Neural progenitor cell (in vitro differentiated cells): ENCODE results near the gene EHD4. TPM values are rescaled to one million over a fixed set of nuclear protein-coding genes. Genes with fewer than 3 reads are reported as not detected.

Experiments used
- DNase-seq: peaks from one replicate; pipeline ENCODE4 v3.0.0-alpha.2; 2016; ENCODE audit warnings: low spot score
- H2AFZ ChIP-seq: fragments of 200-600 bp; sonication (generic); replicated peaks from 2 replicates; pipeline ENCODE4 v1.6.1; 2016; ENCODE audit warnings: antibody characterized with exemption
- H3F3A ChIP-seq: fragments of 200-600 bp; sonication (generic); 2 replicates; pipeline ENCODE4 v1.6.1; 2016; ENCODE audit warnings: antibody characterized with exemption, low read depth
- H3K27ac ChIP-seq: fragments of 200-600 bp; sonication (generic); 2 replicates; pipeline ENCODE4 v1.5.1; 2016; ENCODE audit warnings: mild to moderate bottlenecking
- H3K27me3 ChIP-seq: fragments of 200-600 bp; sonication (generic); 2 replicates; pipeline ENCODE4 v1.6.1; 2016; ENCODE audit warnings: mild to moderate bottlenecking, moderate library complexity
- H3K36me3 ChIP-seq: fragments of 200-600 bp; sonication (generic); 2 replicates; pipeline ENCODE4 v1.5.1; 2016
- H3K4me1 ChIP-seq: fragments of 200-600 bp; sonication (generic); 2 replicates; pipeline ENCODE4 v1.6.1; 2016; ENCODE audit warnings: mixed run types
- H3K4me2 ChIP-seq: fragments of 200-600 bp; sonication (generic); 2 replicates; pipeline ENCODE4 v1.6.1; 2016
- H3K4me3 ChIP-seq: fragments of 200-600 bp; sonication (generic); 2 replicates; pipeline ENCODE4 v1.5.1; 2016
- H3K79me2 ChIP-seq: fragments of 200-600 bp; sonication (generic); 2 replicates; pipeline ENCODE4 v1.6.1; 2016; ENCODE audit warnings: low read depth
- H3K9ac ChIP-seq: fragments of 200-600 bp; sonication (generic); 2 replicates; pipeline ENCODE4 v1.6.1; 2016
- H3K9me3 ChIP-seq: fragments of 200-600 bp; sonication (generic); 2 replicates; pipeline ENCODE4 v1.5.1; 2016; ENCODE audit warnings: low read depth
- H4K20me1 ChIP-seq: fragments of 200-600 bp; sonication (generic); 2 replicates; pipeline ENCODE4 v1.6.1; 2016; ENCODE audit warnings: low read depth
- H3K27ac Mint-ChIP-seq: 3 replicates; pipeline ENCODE4 v1.8.0; 2021; ENCODE audit warnings: mixed read lengths
- H3K27me3 Mint-ChIP-seq: 2 replicates; pipeline ENCODE4 v1.8.0; 2022; ENCODE audit warnings: low read depth, mild to moderate bottlenecking, inconsistent platforms, moderate library complexity, mixed read lengths; ENCODE audit not compliant: insufficient read depth
- H3K36me3 Mint-ChIP-seq: 3 replicates; pipeline ENCODE4 v1.8.0; 2021; ENCODE audit warnings: mixed read lengths
- H3K4me1 Mint-ChIP-seq: 3 replicates; pipeline ENCODE4 v1.8.0; 2021; ENCODE audit warnings: mixed read lengths
- H3K4me3 Mint-ChIP-seq: 3 replicates; pipeline ENCODE4 v1.8.0; 2021; ENCODE audit warnings: mild to moderate bottlenecking, moderate library complexity, mixed read lengths
- H3K9me3 Mint-ChIP-seq: 3 replicates; pipeline ENCODE4 v1.8.0; 2020; ENCODE audit warnings: mixed read lengths
- EZH2 ChIP-seq: fragments of 200-600 bp; sonication (generic); IDR thresholded peaks from 2 replicates; pipeline ENCODE4 v1.6.1; 2017; ENCODE audit warnings: antibody characterized with exemption, mild to moderate bottlenecking, moderate library complexity
- EZH2phosphoT487 ChIP-seq: fragments of 200-600 bp; sonication (generic); IDR thresholded peaks from 2 replicates; pipeline ENCODE4 v1.6.1; 2017; ENCODE audit warnings: antibody characterized with exemption
- total RNA-seq: library from RNA; depleted of rRNA; stranded (reverse); fragments of >200 nt; gene quantifications from 2 replicates; pipeline ENCODE4 v1.2.3, GENCODE V29; 2015; ENCODE audit warnings: low replicate concordance
- TF ChIP-seq, protein P1 (sequence below): fragments of 200-600 bp; sonication (generic); IDR thresholded peaks from 2 replicates; pipeline ENCODE4 v1.5.1; 2017; ENCODE audit warnings: antibody characterized with exemption, mild to moderate bottlenecking

The EHD4 gene
- total RNA-seq, 1 donor from 2014 or later: 6.9 TPM

DNA sequence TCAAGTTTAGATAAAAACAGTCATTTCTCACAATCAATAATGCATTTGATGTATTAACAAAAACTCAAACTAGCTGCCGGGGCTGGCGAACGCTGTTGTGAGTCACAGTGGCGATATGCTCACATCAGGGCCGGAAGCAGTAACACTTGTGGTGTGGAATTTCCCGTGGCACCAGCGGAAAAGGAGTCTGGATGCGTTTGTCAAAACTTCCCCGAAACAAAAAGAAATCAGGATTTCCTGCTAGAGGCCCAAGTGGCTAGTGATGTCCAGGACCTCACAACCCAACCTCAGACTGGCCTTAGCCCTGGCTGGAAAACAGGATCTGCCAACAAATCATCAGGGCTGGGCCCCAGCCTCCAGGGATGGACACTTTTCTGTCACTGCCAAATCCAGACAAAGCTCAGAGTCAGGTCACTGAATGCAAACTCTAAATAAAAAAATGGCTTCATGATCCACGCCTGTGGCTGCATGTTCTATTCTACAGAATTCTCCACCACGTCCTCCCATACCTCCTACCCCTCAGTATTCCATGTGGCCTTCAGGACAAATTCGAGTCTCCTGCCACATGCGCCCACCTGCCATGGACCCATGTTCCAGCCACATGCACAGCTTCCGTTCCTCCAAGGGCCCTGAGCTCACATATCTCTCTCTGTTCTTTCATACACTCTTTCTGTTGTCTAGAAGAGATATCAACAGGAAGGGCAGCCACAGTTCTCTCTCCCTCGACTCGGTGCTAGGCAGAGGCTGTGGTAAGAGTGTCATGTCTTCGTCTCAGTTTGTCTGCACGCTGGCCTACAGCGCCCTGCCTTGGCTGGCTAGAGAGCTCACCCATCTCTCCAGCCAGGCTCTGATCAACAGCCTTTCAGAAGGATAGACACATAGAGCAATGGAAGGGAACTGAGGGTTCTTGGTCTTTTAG is 35.4 kb downstream of the EHD4 start:
- Histone ChIP-seq H3K9me3 (no peaks in the 10 kb centered on the region), H3K79me2 (no peaks in the 10 kb centered on the region), H3K9ac (no peak overlapping the region), H3K36me3 (no peaks in the 10 kb centered on the region), H2AFZ (no peak overlapping the region), H3K4me1 (peaks cover 51% of the 10 kb centered on the region), H3K4me2 (no peak overlapping the region), H3K27me3 (no peaks in the 10 kb centered on the region), H3K27ac (no peak overlapping the region), H4K20me1 (no peaks in the 10 kb centered on the region), H3F3A (peaks cover 15% of the 10 kb centered on the region), H3K4me3 (no peak overlapping the region)
- TF ChIP-seq EZH2phosphoT487: no peak
- no peak for TF ChIP-seq EZH2
- TF ChIP-seq, protein P1, sequence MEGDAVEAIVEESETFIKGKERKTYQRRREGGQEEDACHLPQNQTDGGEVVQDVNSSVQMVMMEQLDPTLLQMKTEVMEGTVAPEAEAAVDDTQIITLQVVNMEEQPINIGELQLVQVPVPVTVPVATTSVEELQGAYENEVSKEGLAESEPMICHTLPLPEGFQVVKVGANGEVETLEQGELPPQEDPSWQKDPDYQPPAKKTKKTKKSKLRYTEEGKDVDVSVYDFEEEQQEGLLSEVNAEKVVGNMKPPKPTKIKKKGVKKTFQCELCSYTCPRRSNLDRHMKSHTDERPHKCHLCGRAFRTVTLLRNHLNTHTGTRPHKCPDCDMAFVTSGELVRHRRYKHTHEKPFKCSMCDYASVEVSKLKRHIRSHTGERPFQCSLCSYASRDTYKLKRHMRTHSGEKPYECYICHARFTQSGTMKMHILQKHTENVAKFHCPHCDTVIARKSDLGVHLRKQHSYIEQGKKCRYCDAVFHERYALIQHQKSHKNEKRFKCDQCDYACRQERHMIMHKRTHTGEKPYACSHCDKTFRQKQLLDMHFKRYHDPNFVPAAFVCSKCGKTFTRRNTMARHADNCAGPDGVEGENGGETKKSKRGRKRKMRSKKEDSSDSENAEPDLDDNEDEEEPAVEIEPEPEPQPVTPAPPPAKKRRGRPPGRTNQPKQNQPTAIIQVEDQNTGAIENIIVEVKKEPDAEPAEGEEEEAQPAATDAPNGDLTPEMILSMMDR: no peak
- H3K36me3 Mint-ChIP-seq: peaks cover 2% of the 10 kb centered on the region
- H3K4me3 Mint-ChIP-seq: no peak overlapping the region
- peaks cover 2% of the 10 kb centered on the region for H3K27me3 Mint-ChIP-seq
- no peak for DNase-seq
- no peaks in the 10 kb centered on the region for H3K9me3 Mint-ChIP-seq
- peaks cover 32% of the 10 kb centered on the region for H3K4me1 Mint-ChIP-seq
- H3K27ac Mint-ChIP-seq: no peak overlapping the region

GRCh38 chr15:41936155-41936554 is 36.2 kb downstream of the EHD4 start:
- no peaks in the 10 kb centered on the region for H3K79me2 ChIP-seq
- no peaks in the 10 kb centered on the region for H4K20me1 ChIP-seq
- no peak overlapping the region for H3K4me2 ChIP-seq
- TF ChIP-seq EZH2 (no peak), EZH2phosphoT487 (no peak)
- TF ChIP-seq, protein P1: no peak
- H3K4me1 ChIP-seq: peaks cover 45% of the 10 kb centered on the region
- Mint-ChIP-seq H3K27ac (no peak overlapping the region), H3K36me3 (peaks cover 2% of the 10 kb centered on the region), H3K4me1 (peaks cover 29% of the 10 kb centered on the region), H3K9me3 (no peaks in the 10 kb centered on the region), H3K4me3 (no peak overlapping the region), H3K27me3 (peaks cover 2% of the 10 kb centered on the region)
- no peaks in the 10 kb centered on the region for H3K36me3 ChIP-seq
- no peak overlapping the region for H2AFZ ChIP-seq
- DNase-seq: no peak
- no peak overlapping the region for H3K9ac ChIP-seq
- no peak overlapping the region for H3K27ac ChIP-seq
- H3F3A ChIP-seq: peaks cover 7% of the 10 kb centered on the region
- H3K9me3 ChIP-seq: no peaks in the 10 kb centered on the region
- no peaks in the 10 kb centered on the region for H3K27me3 ChIP-seq
- no peak overlapping the region for H3K4me3 ChIP-seq

DNA sequence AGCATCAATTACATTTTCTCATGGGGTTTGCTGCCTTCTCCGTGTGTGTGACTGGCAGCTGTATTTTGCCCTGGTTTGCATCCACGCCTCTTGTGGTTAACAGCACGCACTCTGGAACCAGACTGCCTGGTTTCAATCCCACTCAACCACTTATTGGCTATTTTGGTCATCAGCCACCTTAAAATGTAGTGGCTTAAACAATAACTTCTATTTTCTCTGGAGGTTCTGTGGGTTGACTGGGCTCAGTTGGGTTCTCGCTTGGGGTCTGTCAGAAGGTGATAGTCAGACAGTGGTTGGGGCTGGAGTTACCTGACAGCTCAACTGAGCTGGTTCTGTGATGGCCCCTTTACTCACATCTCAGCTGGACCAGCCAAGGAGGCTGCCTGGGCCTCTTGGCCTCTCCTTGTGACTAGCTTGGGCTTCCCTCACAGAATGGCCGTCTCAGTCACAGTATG is 36.8 kb downstream of the EHD4 start:
- Mint-ChIP-seq H3K4me3 (no peak overlapping the region), H3K27ac (no peak overlapping the region), H3K36me3 (peaks cover 2% of the 10 kb centered on the region), H3K27me3 (peaks cover 2% of the 10 kb centered on the region), H3K4me1 (peaks cover 25% of the 10 kb centered on the region), H3K9me3 (no peaks in the 10 kb centered on the region)
- Histone ChIP-seq H2AFZ (no peak overlapping the region), H3F3A (peaks cover 2% of the 10 kb centered on the region), H3K27ac (no peak overlapping the region), H3K27me3 (no peaks in the 10 kb centered on the region), H3K4me3 (no peak overlapping the region), H3K36me3 (no peaks in the 10 kb centered on the region), H3K9ac (no peak overlapping the region), H3K79me2 (no peaks in the 10 kb centered on the region), H4K20me1 (no peaks in the 10 kb centered on the region), H3K4me1 (peaks cover 40% of the 10 kb centered on the region), H3K9me3 (no peaks in the 10 kb centered on the region), H3K4me2 (no peak overlapping the region)
- DNase-seq: no peak
- TF ChIP-seq EZH2phosphoT487 (no peak), EZH2 (no peak)
- TF ChIP-seq, protein P1: no peak
